NT2/D1 (cell line): ENCODE measurements around the gene CDH5.

Experiments used
- DNase-seq: peaks from one replicate; pipeline ENCODE4 v3.0.0-alpha.2; 2011; ENCODE audit warnings: low read depth, low spot score
- H3K27me3 ChIP-seq: 2 replicates; pipeline ENCODE4 v1.6.0; 2011; ENCODE audit warnings: mild to moderate bottlenecking; ENCODE audit not compliant: insufficient read length, insufficient read depth
- H3K36me3 ChIP-seq: 2 replicates; pipeline ENCODE4 v1.6.1; 2011; ENCODE audit warnings: mild to moderate bottlenecking, low read length, mixed read lengths; ENCODE audit not compliant: insufficient read depth, insufficient read length
- H3K4me1 ChIP-seq: 2 replicates; pipeline ENCODE4 v1.5.1; 2011; ENCODE audit not compliant: insufficient read depth, insufficient read length
- H3K4me3 ChIP-seq: 2 replicates; pipeline ENCODE4 v1.5.1; 2011; ENCODE audit warnings: low read depth; ENCODE audit not compliant: insufficient read length
- H3K9ac ChIP-seq: 2 replicates; pipeline ENCODE4 v1.6.0; 2011; ENCODE audit warnings: low read depth; ENCODE audit not compliant: insufficient read length
- H3K9me3 ChIP-seq: 2 replicates; pipeline ENCODE4 v1.5.1; 2011; ENCODE audit warnings: mild to moderate bottlenecking, low read length; ENCODE audit not compliant: insufficient read depth
- SUZ12 ChIP-seq: IDR thresholded peaks from 2 replicates; pipeline ENCODE4 v1.6.1; 2011; ENCODE audit not compliant: insufficient read length, insufficient read depth; ENCODE audit errors: extremely low read depth
- YY1 ChIP-seq: IDR thresholded peaks from 2 replicates; pipeline ENCODE4 v1.6.1; 2011; ENCODE audit not compliant: insufficient read length, insufficient read depth
- ZNF274 ChIP-seq: IDR thresholded peaks from 2 replicates; pipeline ENCODE4 v1.6.1; 2011; ENCODE audit warnings: mild to moderate bottlenecking, low read depth, low read length

The CDH5 gene

GRCh38 chr16:66391726-66392670 lies 25.5 kb downstream of the CDH5 start:
- no peak for TF ChIP-seq ZNF274
- no peak for TF ChIP-seq YY1
- TF ChIP-seq SUZ12, result no peak
- H3K9me3 ChIP-seq, result no peaks in the 10 kb centered on the region
- no peak overlapping the region for H3K4me3 ChIP-seq
- no peak overlapping the region for H3K9ac ChIP-seq
- no peaks in the 10 kb centered on the region for H3K4me1 ChIP-seq
- no peaks in the 10 kb centered on the region for H3K27me3 ChIP-seq
- no peak for DNase-seq
- H3K36me3 ChIP-seq, result no peaks in the 10 kb centered on the region

GRCh38 chr16:66395806-66396555 lies 29.5 kb downstream of the CDH5 start:
- no peaks in the 10 kb centered on the region for H3K36me3 ChIP-seq
- DNase-seq, result no peak
- H3K4me1 ChIP-seq, result peaks cover 6% of the 10 kb centered on the region
- no peaks in the 10 kb centered on the region for H3K27me3 ChIP-seq
- no peaks in the 10 kb centered on the region for H3K9me3 ChIP-seq
- no peak overlapping the region for H3K9ac ChIP-seq
- H3K4me3 ChIP-seq, result no peak overlapping the region
- TF ChIP-seq YY1 (no peak), SUZ12 (no peak), ZNF274 (no peak)

GRCh38 chr16:66397736-66398433 lies 31.4 kb downstream of the CDH5 start:
- DNase-seq, result no peak
- no peaks in the 10 kb centered on the region for H3K9me3 ChIP-seq
- peaks cover 7% of the 10 kb centered on the region for H3K4me1 ChIP-seq
- H3K4me3 ChIP-seq, result no peak overlapping the region
- no peaks in the 10 kb centered on the region for H3K27me3 ChIP-seq
- H3K36me3 ChIP-seq, result no peaks in the 10 kb centered on the region
- TF ChIP-seq SUZ12, result no peak
- no peak overlapping the region for H3K9ac ChIP-seq

- H3K36me3 ChIP-seq, result no peaks in the 10 kb centered on the region
- H3K4me3 ChIP-seq, result no peak overlapping the region
- no peaks in the 10 kb centered on the region for H3K27me3 ChIP-seq
- no peak for DNase-seq
- H3K9ac ChIP-seq, result no peak overlapping the region
- TF ChIP-seq ZNF274 (no peak), YY1 (no peak), SUZ12 (no peak)
- peaks cover 7% of the 10 kb centered on the region for H3K4me1 ChIP-seq
- H3K9me3 ChIP-seq, result no peaks in the 10 kb centered on the region
Measured at GRCh38 chr16:66399031-66399430, 32.5 kb downstream of the CDH5 start.

GRCh38 chr16:66399930-66400329 lies 33.4 kb downstream of the CDH5 start:
- TF ChIP-seq ZNF274 (no peak), YY1 (no peak), SUZ12 (no peak)
- Histone ChIP-seq H3K4me1 (peaks cover 7% of the 10 kb centered on the region), H3K4me3 (no peak overlapping the region), H3K9me3 (peaks cover 4% of the 10 kb centered on the region; the same call in 1 of the 2 replicates), H3K9ac (no peak overlapping the region), H3K27me3 (peaks cover under 1% of the 10 kb centered on the region), H3K36me3 (no peaks in the 10 kb centered on the region)
- DNase-seq, result no peak

- no peak overlapping the region for H3K9ac ChIP-seq
- H3K4me3 ChIP-seq, result no peak overlapping the region
- no peaks in the 10 kb centered on the region for H3K36me3 ChIP-seq
- peaks cover 7% of the 10 kb centered on the region for H3K4me1 ChIP-seq
- H3K27me3 ChIP-seq, result peaks cover 9% of the 10 kb centered on the region
- TF ChIP-seq SUZ12, result no peak
- TF ChIP-seq ZNF274, result no peak
- no peak for TF ChIP-seq YY1
- H3K9me3 ChIP-seq, result peaks cover 10% of the 10 kb centered on the region; the same call in 1 of the 2 replicates
- no peak for DNase-seq
Measured at GRCh38 chr16:66400503-66401380, 34.3 kb downstream of the CDH5 start.
